Progenitor cell of endocrine pancreas (in vitro differentiated cells): ENCODE results near the gene DDX4. TPM values are rescaled to one million over a fixed set of nuclear protein-coding genes. Genes with fewer than 3 reads are reported as not detected.

Experiments
- DNase-seq: peaks from one replicate; pipeline ENCODE4 v3.0.0; 2021; ENCODE audit warnings: low spot score; ENCODE audit not compliant: unreplicated experiment
- H3K27ac Mint-ChIP-seq: 2 replicates; pipeline ENCODE4 v1.8.0; 2021; ENCODE audit warnings: mild to moderate bottlenecking, moderate library complexity, mixed read lengths
- H3K27me3 Mint-ChIP-seq: 2 replicates; pipeline ENCODE4 v1.8.0; 2021; ENCODE audit warnings: mixed read lengths
- H3K36me3 Mint-ChIP-seq: 2 replicates; pipeline ENCODE4 v1.8.0; 2022; ENCODE audit warnings: mixed read lengths; ENCODE audit not compliant: insufficient read depth
- H3K4me1 Mint-ChIP-seq: 2 replicates; pipeline ENCODE4 v1.8.0; 2021; ENCODE audit warnings: low read depth, mixed read lengths
- H3K4me3 Mint-ChIP-seq: 2 replicates; pipeline ENCODE4 v1.8.0; 2021; ENCODE audit warnings: low read depth, mild to moderate bottlenecking, moderate library complexity, mixed read lengths
- H3K9me3 Mint-ChIP-seq: 2 replicates; pipeline ENCODE4 v1.8.0; 2021; ENCODE audit warnings: low read depth, mixed read lengths
- CTCF ChIP-seq: fragments of 200-600 bp; sonication (generic); IDR thresholded peaks from one replicate; pipeline ENCODE4 v1.5.0; 2021; ENCODE audit warnings: antibody characterized with exemption, mild to moderate bottlenecking; ENCODE audit not compliant: unreplicated experiment
- total RNA-seq: library from RNA; stranded (reverse); gene quantifications from 2 replicates; pipeline ENCODE4 v1.2.1, GENCODE V29; 2021

DDX4 gene
- total RNA-seq, 1 donor from 2014 or later: not detected

GRCh38 chr5:55860288-55860687, 122.4 kb downstream of the DDX4 start:
- DNase-seq: no peak
- no peaks in the 10 kb centered on the region for H3K4me1 Mint-ChIP-seq
- no peak overlapping the region for H3K27ac Mint-ChIP-seq
- H3K4me3 Mint-ChIP-seq: no peak overlapping the region
- no peaks in the 10 kb centered on the region for H3K36me3 Mint-ChIP-seq
- no peak for TF ChIP-seq CTCF
- H3K9me3 Mint-ChIP-seq: peaks cover 4% of the 10 kb centered on the region
- H3K27me3 Mint-ChIP-seq: peaks cover 6% of the 10 kb centered on the region

- Mint-ChIP-seq H3K27ac (no peak overlapping the region), H3K36me3 (no peaks in the 10 kb centered on the region), H3K27me3 (peaks cover 6% of the 10 kb centered on the region), H3K4me1 (no peaks in the 10 kb centered on the region), H3K9me3 (peaks cover 4% of the 10 kb centered on the region), H3K4me3 (no peak overlapping the region)
- no peak for TF ChIP-seq CTCF
- no peak for DNase-seq
Observed at GRCh38 chr5:55860709-55861108, 122.8 kb downstream of the DDX4 start.

- Mint-ChIP-seq H3K27ac (no peak overlapping the region), H3K9me3 (peaks cover 4% of the 10 kb centered on the region), H3K36me3 (no peaks in the 10 kb centered on the region), H3K4me3 (no peak overlapping the region), H3K4me1 (no peaks in the 10 kb centered on the region), H3K27me3 (no peaks in the 10 kb centered on the region)
- DNase-seq: no peak
- no peak for TF ChIP-seq CTCF
Observed at GRCh38 chr5:55864606-55865541, 127.0 kb downstream of the DDX4 start.

- Mint-ChIP-seq H3K4me1 (no peaks in the 10 kb centered on the region), H3K9me3 (peaks cover 4% of the 10 kb centered on the region), H3K36me3 (no peaks in the 10 kb centered on the region), H3K27me3 (no peaks in the 10 kb centered on the region), H3K4me3 (no peak overlapping the region), H3K27ac (no peak overlapping the region)
- DNase-seq: no peak
- TF ChIP-seq CTCF: no peak
Observed at GRCh38 chr5:55865831-55866230, 128.0 kb downstream of the DDX4 start.

- Mint-ChIP-seq H3K27me3 (no peaks in the 10 kb centered on the region), H3K4me3 (no peak overlapping the region), H3K9me3 (peaks cover 3% of the 10 kb centered on the region), H3K36me3 (no peaks in the 10 kb centered on the region), H3K4me1 (no peaks in the 10 kb centered on the region), H3K27ac (no peak overlapping the region)
- DNase-seq: no peak
- no peak for TF ChIP-seq CTCF
Observed at GRCh38 chr5:55866485-55866884, 128.6 kb downstream of the DDX4 start.

Other genes starting within 250 kb of the DDX4 start
- 7.9 and 10.6 TPM in 2 replicates for gene PLPP1, start 203.1 kb upstream of the DDX4 start, total RNA-seq
- 42.9 and 49.9 TPM in 2 replicates for gene SLC38A9, start 25.7 kb upstream of the DDX4 start, total RNA-seq
- gene IL31RA, start 113.3 kb downstream of the DDX4 start, total RNA-seq: 0.17 TPM in 1 of 2 replicates, not detected in the other